PC-3 (cell line): ENCODE data around the gene GDAP1L1. TPM values are rescaled to one million over a fixed set of nuclear protein-coding genes. Genes with fewer than 3 reads are reported as not detected.

Experiments
- ATAC-seq: fragments of 200-7000 bp; cut with Tn5 transposase; 2 replicates; pipeline ENCODE4 v1.9.1; 2020; ENCODE audit warnings: mild to moderate bottlenecking, moderate library complexity
- BruUV-seq: library from RNA; stranded (reverse); fragments of 400-500 nt; replicated peaks from 2 replicates; lab custom pipeline; 2021; lab: Mats Ljungman, UMichigan
- CTCF ChIA-PET: fragments of 300-600 bp; sonication (Branson Sonifier 250); formaldehyde crosslinking; loops from one replicate; lab custom pipeline; 2022; ENCODE audit warnings: antibody characterized with exemption; lab: Charles Lee
- POLR2A ChIA-PET: fragments of 300-600 bp; sonication (Branson Sonifier 250); formaldehyde crosslinking; loops from one replicate; lab custom pipeline; 2022; ENCODE audit warnings: antibody characterized with exemption; ENCODE audit not compliant: unreplicated experiment; lab: Charles Lee
- DNase-seq: peaks from one replicate; pipeline ENCODE4 v3.0.0-alpha.2; 2015
- H2AFZ ChIP-seq: fragments of 300-600 bp; sonication (generic); 2 replicates; pipeline ENCODE4 v1.6.0; 2016; ENCODE audit warnings: antibody characterized with exemption, low read length
- H3F3A ChIP-seq: fragments of 300-600 bp; sonication (generic); one replicate; pipeline ENCODE4 v1.6.0; 2017; ENCODE audit warnings: antibody characterized with exemption, low read length, control low read depth, mild to moderate bottlenecking; ENCODE audit not compliant: unreplicated experiment
- H3K27ac ChIP-seq: fragments of 300-600 bp; sonication (generic); 2 replicates; pipeline ENCODE4 v1.5.1; 2016; ENCODE audit warnings: mild to moderate bottlenecking, low read length
- H3K27me3 ChIP-seq: fragments of 300-600 bp; sonication (generic); 2 replicates; pipeline ENCODE4 v1.6.1; 2016; ENCODE audit warnings: low read length, mixed read lengths
- H3K36me3 ChIP-seq: fragments of 300-600 bp; sonication (generic); 2 replicates; pipeline ENCODE4 v1.6.1; 2016; ENCODE audit warnings: low read depth, mixed run types, low read length, mixed read lengths
- H3K4me1 ChIP-seq: fragments of 300-600 bp; sonication (generic); 2 replicates; pipeline ENCODE4 v1.5.1; 2016; ENCODE audit warnings: low read length; ENCODE audit not compliant: insufficient read depth
- H3K4me2 ChIP-seq: fragments of 300-600 bp; sonication (generic); 2 replicates; pipeline ENCODE4 v1.6.0; 2016; ENCODE audit warnings: low read length
- H3K4me3 ChIP-seq: fragments of 300-600 bp; sonication (generic); 2 replicates; pipeline ENCODE4 v1.5.1; 2016; ENCODE audit warnings: mild to moderate bottlenecking, low read length, mixed read lengths
- H3K79me2 ChIP-seq: fragments of 300-600 bp; sonication (generic); 2 replicates; pipeline ENCODE4 v1.6.1; 2017; ENCODE audit warnings: low read length, mixed read lengths
- H3K9ac ChIP-seq: fragments of 300-600 bp; sonication (generic); 2 replicates; pipeline ENCODE4 v1.6.0; 2016; ENCODE audit warnings: mild to moderate bottlenecking, low read length
- H3K9me2 ChIP-seq: fragments of 300-600 bp; sonication (generic); replicated peaks from 2 replicates; pipeline ENCODE4 v1.6.1; 2016; ENCODE audit warnings: mixed run types, low read length, mixed read lengths
- H3K9me3 ChIP-seq: fragments of 300-600 bp; sonication (generic); 2 replicates; pipeline ENCODE4 v1.6.1; 2016; ENCODE audit warnings: low read length, mixed read lengths
- H4K20me1 ChIP-seq: fragments of 300-600 bp; sonication (generic); 2 replicates; pipeline ENCODE4 v1.6.1; 2016; ENCODE audit warnings: low read length, mixed read lengths
- EZH2 ChIP-seq: fragments of 300-600 bp; sonication (generic); IDR thresholded peaks from one replicate; pipeline ENCODE4 v1.6.1; 2017; ENCODE audit warnings: antibody characterized with exemption, mild to moderate bottlenecking, low read length; ENCODE audit not compliant: unreplicated experiment
- EZH2phosphoT487 ChIP-seq: fragments of 300-600 bp; sonication (generic); IDR thresholded peaks from 2 replicates; pipeline ENCODE4 v1.6.1; 2018; ENCODE audit warnings: mild to moderate bottlenecking, antibody characterized with exemption, low read length, borderline replicate concordance
- intact Hi-C: fragments of 100-400 bp; cut with micrococcal nuclease; formaldehyde crosslinking; loops from 2 replicates; pipeline ENCODE4 v1.9.0; 2023
- total RNA-seq: library from RNA; depleted of rRNA; stranded (reverse); fragments of >200 nt; gene quantifications from 2 replicates; pipeline ENCODE4 v1.2.3, GENCODE V29; 2014
- TF ChIP-seq, protein P1 (sequence below): fragments of 300-600 bp; sonication (generic); conservative IDR thresholded peaks from 2 replicates; pipeline ENCODE4 v1.5.1; 2017; ENCODE audit warnings: antibody characterized with exemption, low read depth, mild to moderate bottlenecking, low read length

Gene GDAP1L1
- total RNA-seq, 1 experiment from 2014 or later = not detected

- intact Hi-C loops = loop anchor here (5.0 to 10.0 kb wide), 3 partner anchors 312 to 522 kb away; partner anchors contain the start of gene SERINC3
- no peaks in the 10 kb centered on the region for H3K9me2 ChIP-seq
- H3K9ac ChIP-seq = peak overlapping the region; percentile 87
- POLR2A ChIA-PET = interaction anchor here (0.6 kb wide), 1 partner anchor 60 kb away, joined by 3 read pairs; no protein-coding TSS in a partner anchor
- peak overlapping the region; percentile 87 for H3K4me3 ChIP-seq
- H3K27ac ChIP-seq = peak overlapping the region; percentile 77
- H3K4me2 ChIP-seq = peak overlapping the region; percentile 79
- no peaks in the 10 kb centered on the region for H3K9me3 ChIP-seq
- no peak for TF ChIP-seq EZH2
- no peak for TF ChIP-seq EZH2phosphoT487
- TF ChIP-seq, protein P1, sequence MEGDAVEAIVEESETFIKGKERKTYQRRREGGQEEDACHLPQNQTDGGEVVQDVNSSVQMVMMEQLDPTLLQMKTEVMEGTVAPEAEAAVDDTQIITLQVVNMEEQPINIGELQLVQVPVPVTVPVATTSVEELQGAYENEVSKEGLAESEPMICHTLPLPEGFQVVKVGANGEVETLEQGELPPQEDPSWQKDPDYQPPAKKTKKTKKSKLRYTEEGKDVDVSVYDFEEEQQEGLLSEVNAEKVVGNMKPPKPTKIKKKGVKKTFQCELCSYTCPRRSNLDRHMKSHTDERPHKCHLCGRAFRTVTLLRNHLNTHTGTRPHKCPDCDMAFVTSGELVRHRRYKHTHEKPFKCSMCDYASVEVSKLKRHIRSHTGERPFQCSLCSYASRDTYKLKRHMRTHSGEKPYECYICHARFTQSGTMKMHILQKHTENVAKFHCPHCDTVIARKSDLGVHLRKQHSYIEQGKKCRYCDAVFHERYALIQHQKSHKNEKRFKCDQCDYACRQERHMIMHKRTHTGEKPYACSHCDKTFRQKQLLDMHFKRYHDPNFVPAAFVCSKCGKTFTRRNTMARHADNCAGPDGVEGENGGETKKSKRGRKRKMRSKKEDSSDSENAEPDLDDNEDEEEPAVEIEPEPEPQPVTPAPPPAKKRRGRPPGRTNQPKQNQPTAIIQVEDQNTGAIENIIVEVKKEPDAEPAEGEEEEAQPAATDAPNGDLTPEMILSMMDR = no peak
- DNase-seq (no peak), ATAC-seq (no peak)
- CTCF ChIA-PET = no interaction called here
- no peaks in the 10 kb centered on the region for H3K27me3 ChIP-seq
- TSS peak; percentile 43 for BruUV-seq
- H3F3A ChIP-seq = no peaks in the 10 kb centered on the region
- peaks cover 21% of the 10 kb centered on the region for H4K20me1 ChIP-seq
- peak overlapping the region; percentile 35 for H2AFZ ChIP-seq
- H3K4me1 ChIP-seq = peaks cover 55% of the 10 kb centered on the region
- peaks cover 68% of the 10 kb centered on the region for H3K79me2 ChIP-seq
- H3K36me3 ChIP-seq = peaks cover 10% of the 10 kb centered on the region
Measured at GRCh38 chr20:44209686-44210405, 37.3 kb upstream of the GDAP1L1 start.

DNA sequence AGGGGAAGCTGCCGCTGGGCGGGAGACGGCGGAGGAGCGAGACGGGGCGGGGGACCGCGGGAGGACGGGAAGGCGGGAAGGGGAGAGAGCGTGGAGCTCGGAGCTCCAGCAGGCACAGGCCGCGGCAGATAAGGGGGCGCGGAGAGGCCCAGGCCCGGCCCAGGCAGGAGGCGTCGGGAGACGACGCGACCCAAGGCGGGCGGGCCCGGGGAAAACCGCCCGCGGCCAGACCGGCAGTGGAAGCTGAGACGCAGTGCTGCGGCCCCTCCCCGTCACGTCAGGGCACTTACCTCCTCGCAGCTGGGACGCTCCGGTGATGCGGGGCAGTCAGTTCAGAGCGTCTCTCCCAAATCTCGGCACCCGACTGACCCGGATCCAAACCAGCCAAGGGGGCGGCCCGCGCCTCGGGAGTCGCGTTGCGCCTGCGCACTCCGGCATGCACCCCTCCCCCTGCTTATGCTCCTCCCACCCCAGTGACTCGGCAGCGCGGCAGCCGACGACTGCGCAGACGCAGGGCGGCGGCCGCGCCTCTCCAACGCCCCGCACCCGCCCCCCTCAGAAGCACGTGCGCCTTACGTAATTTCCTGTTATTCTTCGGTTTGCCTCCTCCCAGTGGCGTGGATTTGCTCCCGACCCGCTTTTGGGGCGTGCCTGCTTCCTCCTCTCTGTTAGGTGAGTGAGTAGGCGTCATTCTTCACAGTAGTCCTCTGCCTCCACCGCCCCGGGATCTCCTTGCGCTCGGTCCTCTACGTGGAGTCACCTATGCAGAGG lies 36.5 kb upstream of the GDAP1L1 start, which contains the start of gene OSER1:
Gene OSER1 (minus strand): TSS at position 366 of the 771 bp plus-strand sequence. CDS start 3,814 bp downstream, outside the sequence.
- Histone ChIP-seq H3K9me3 (no peaks in the 10 kb centered on the region), H4K20me1 (peaks cover 21% of the 10 kb centered on the region), H3K4me3 (peak within 1 kb of the TSS; percentile 87), H3K27me3 (no peaks in the 10 kb centered on the region), H3K36me3 (peaks cover 7% of the 10 kb centered on the region), H3F3A (no peaks in the 10 kb centered on the region), H3K9me2 (no peaks in the 10 kb centered on the region), H3K27ac (peak within 1 kb of the TSS; percentile 77), H3K4me2 (peak within 1 kb of the TSS; percentile 97), H3K79me2 (peaks cover 60% of the 10 kb centered on the region), H3K9ac (peak within 1 kb of the TSS; percentile 87), H2AFZ (peak within 1 kb of the TSS; percentile 66), H3K4me1 (peaks cover 48% of the 10 kb centered on the region)
- TF ChIP-seq EZH2phosphoT487 (no peak), EZH2 (no peak)
- TF ChIP-seq, protein P1 = no peak
- POLR2A ChIA-PET = interaction anchor here (0.6 kb wide), 2 partner anchors 61 to 701 kb away, joined by 3 to 5 read pairs; no protein-coding TSS in a partner anchor
- peak; percentile 99 for DNase-seq
- BruUV-seq = no TSS peak
- CTCF ChIA-PET = no interaction called here
- intact Hi-C loops = loop anchor here (5.0 to 10.0 kb wide), 2 partner anchors 366 to 522 kb away; no protein-coding TSS in a partner anchor
- ATAC-seq = peak; percentile 80
